T-cell (primary cell): ENCODE data around the gene CPT2. TPM values are rescaled to one million over a fixed set of nuclear protein-coding genes. Genes with fewer than 3 reads are reported as not detected.
"Not testable (repeated sequence)": the region's sequence is repeated elsewhere in the genome, so short reads cannot be mapped to it uniquely, and the experiment has no call there.

ENCODE experiments used
- ATAC-seq, 4 experiments: fragments of 200-7000 bp in 3 of 4; fragments of 150-1000 bp in 1 of 4; cut with Tn5 transposase; replicated peaks in 1 of 4; 1 replicate in 3 of 4; 2 replicates in 1 of 4; pipeline ENCODE4 v1.10.0; 2021; ENCODE audit warnings: moderate library complexity in 3 of 4, mild to moderate bottlenecking in 2 of 4, moderate number of reproducible peaks in 1 of 4
- CTCF ChIA-PET, 2 donors: fragments of 300-600 bp; sonication (Branson Sonifier 250); formaldehyde crosslinking; loops; one replicate each; lab custom pipeline; 2022; ENCODE audit warnings: antibody characterized with exemption in 2 of 2; lab: Charles Lee
- POLR2A ChIA-PET, 2 donors: fragments of 300-600 bp; sonication (Branson Sonifier 250); formaldehyde crosslinking; loops; one replicate each; lab custom pipeline; 2022; ENCODE audit warnings: antibody characterized with exemption in 2 of 2; lab: Charles Lee
- DNase-seq, 35 experiments: peaks; one replicate each; pipeline versions ENCODE4 v3.0.0 to v3.0.0-alpha.2; 2013 to 2023
- H3K27ac ChIP-seq: one replicate; pipeline ENCODE4 v1.5.1; 2013; ENCODE audit warnings: low read length
- H3K27me3 ChIP-seq, 2 experiments: replicated peaks in 1 of 2; 1 replicate in 1 of 2; 2 replicates in 1 of 2; pipeline versions ENCODE4 v1.6.1 to v1.7.0; 2013; ENCODE audit warnings: low read length in 1 of 2, mixed read lengths in 1 of 2; ENCODE audit not compliant: control insufficient read depth in 2 of 2, insufficient read depth in 2 of 2; ENCODE audit errors: extremely low read depth in 1 of 2
- H3K36me3 ChIP-seq, 2 donors: 1 replicate in 1 of 2; 2 replicates in 1 of 2; pipeline versions ENCODE4 v1.6.1 to v1.7.0; 2013; ENCODE audit warnings: low read length in 1 of 2; ENCODE audit not compliant: control insufficient read depth in 2 of 2, insufficient read depth in 1 of 2; ENCODE audit errors: extremely low read depth in 1 of 2
- H3K4me1 ChIP-seq, 2 experiments: 1 replicate in 1 of 2; 2 replicates in 1 of 2; pipeline versions ENCODE4 v1.6.1 to v1.7.0; 2013; ENCODE audit warnings: low read length in 2 of 2, mixed read lengths in 1 of 2; ENCODE audit not compliant: insufficient read depth in 2 of 2, control insufficient read depth in 1 of 2; ENCODE audit errors: extremely low read depth in 1 of 2
- H3K4me3 ChIP-seq, 2 donors: 1 replicate in 1 of 2; 2 replicates in 1 of 2; pipeline versions ENCODE4 v1.5.1 to v1.7.0; 2013; ENCODE audit warnings: mild to moderate bottlenecking in 2 of 2, low read length in 1 of 2, moderate library complexity in 1 of 2; ENCODE audit not compliant: control insufficient read depth in 1 of 2; ENCODE audit errors: extremely low read depth in 1 of 2
- H3K9me3 ChIP-seq: 2 replicates; pipeline ENCODE4 v1.7.0; 2013
- H3K27ac Mint-ChIP-seq, 2 donors: one replicate each; pipeline ENCODE4 v1.8.0; 2020 to 2021; ENCODE audit warnings: mild to moderate bottlenecking in 2 of 2, mixed read lengths in 2 of 2
- H3K27me3 Mint-ChIP-seq, 2 donors: one replicate each; pipeline ENCODE4 v1.8.0; 2021 to 2022; ENCODE audit warnings: mixed read lengths in 2 of 2
- H3K36me3 Mint-ChIP-seq: one replicate; pipeline ENCODE4 v1.8.0; 2021; ENCODE audit warnings: mixed read lengths
- H3K4me1 Mint-ChIP-seq, 3 donors: one replicate each; pipeline ENCODE4 v1.8.0; 2020 to 2022; ENCODE audit warnings: mixed read lengths in 3 of 3, mild to moderate bottlenecking in 1 of 3
- H3K4me3 Mint-ChIP-seq, 3 donors: one replicate each; pipeline ENCODE4 v1.8.0; 2020 to 2022; ENCODE audit warnings: mild to moderate bottlenecking in 3 of 3, mixed read lengths in 3 of 3, moderate library complexity in 3 of 3
- H3K9me3 Mint-ChIP-seq, 3 donors: one replicate each; pipeline ENCODE4 v1.8.0; 2020 to 2022; ENCODE audit warnings: mixed read lengths in 3 of 3
- WGBS: methylation state at CpG from one replicate; pipeline ENCODE4 v1.1.5; 2013; ENCODE audit warnings: missing lambda C conversion rate; ENCODE audit not compliant: insufficient coverage; 5-methylcytosine and 5-hydroxymethylcytosine counted together
- total RNA-seq, 35 experiments: library from RNA in 6 of 35; stranded (reverse) in 6 of 35; fragments of 120-200 nt in 1 of 35; gene quantifications; one replicate each; pipeline versions ENCODE4 v1.2.1 to v1.2.4 and lab custom pipeline; 2013 to 2026

The CPT2 gene
- total RNA-seq, 5 donors from 2014 or later (not counting 1 experiment from before 2014, with no cell fraction given): 9.4 to 17.5 (median 15.9) TPM

GRCh38 chr1:53185955-53186297 lies 10.7 kb upstream of the CPT2 start:
- H3K27me3 Mint-ChIP-seq, H3K4me3 ChIP-seq, DNase-seq, ATAC-seq, H3K27ac Mint-ChIP-seq, H3K36me3 ChIP-seq, POLR2A ChIA-PET, H3K4me3 Mint-ChIP-seq, H3K4me1 Mint-ChIP-seq, H3K9me3 ChIP-seq, H3K9me3 Mint-ChIP-seq, H3K36me3 Mint-ChIP-seq, H3K27ac ChIP-seq: not testable (repeated sequence)
- CTCF ChIA-PET: interaction anchor here (1.3 to 1.4 kb wide), 2 partner anchors 8 to 10 kb away, joined by 3 read pairs; no protein-coding TSS in a partner anchor
- no CpG with 5 or more reads among the region's 2 CpGs for WGBS
- Histone ChIP-seq H3K27me3 (peaks cover 0 to 11% of the 10 kb centered on the region in 2 experiments), H3K4me1 (peaks cover 0 to 13% of the 10 kb centered on the region in 2 experiments)

GRCh38 chr1:53186533-53186932 lies 10.1 kb upstream of the CPT2 start:
- H3K36me3 Mint-ChIP-seq: no peaks in the 10 kb centered on the region
- Histone ChIP-seq H3K9me3 (no peaks in the 10 kb centered on the region), H3K27ac (no peak overlapping the region), H3K4me3 (no peak overlapping the region), H3K27me3 (peaks cover 0 to 7% of the 10 kb centered on the region in 2 experiments), H3K4me1 (peaks cover 0 to 10% of the 10 kb centered on the region in 2 experiments), H3K36me3 (no peaks in the 10 kb centered on the region)
- ATAC-seq (no peak), DNase-seq (no peak)
- no CpG with 5 or more reads among the region's 3 CpGs for WGBS
- POLR2A ChIA-PET: no interaction called here
- no peaks in the 10 kb centered on the region for H3K4me1 Mint-ChIP-seq
- no peaks in the 10 kb centered on the region for H3K9me3 Mint-ChIP-seq
- peaks cover 4 to 10% of the 10 kb centered on the region in 2 donors for H3K27me3 Mint-ChIP-seq
- no peak overlapping the region for H3K4me3 Mint-ChIP-seq
- CTCF ChIA-PET: interaction anchor here in 1 of 2 donors (0.6 to 1.4 kb wide), 2 partner anchors 8 to 259 kb away, joined by 3 to 4 read pairs; partner anchors contain the start of gene SCP2
- no peak overlapping the region for H3K27ac Mint-ChIP-seq

- Mint-ChIP-seq H3K27me3 (peaks cover 4 to 10% of the 10 kb centered on the region in 2 donors), H3K4me3 (no peak overlapping the region), H3K4me1 (no peaks in the 10 kb centered on the region), H3K27ac (no peak overlapping the region), H3K9me3 (no peaks in the 10 kb centered on the region), H3K36me3 (no peaks in the 10 kb centered on the region)
- POLR2A ChIA-PET: no interaction called here
- DNase-seq: no peak
- H3K27ac ChIP-seq: no peak overlapping the region
- H3K36me3 ChIP-seq: no peaks in the 10 kb centered on the region
- peaks cover 0 to 3% of the 10 kb centered on the region in 2 experiments for H3K27me3 ChIP-seq
- H3K4me1 ChIP-seq: peaks cover 0 to under 1% of the 10 kb centered on the region in 2 experiments
- H3K4me3 ChIP-seq: no peak overlapping the region
- 100% methylated on average over 1 of the region's 1 CpG for WGBS
- H3K9me3 ChIP-seq: no peaks in the 10 kb centered on the region
- CTCF ChIA-PET: no interaction called here
- ATAC-seq: no peak
Observed at GRCh38 chr1:53187401-53187800, 9.2 kb upstream of the CPT2 start.

- WGBS: no CpG with 5 or more reads among the region's 4 CpGs
- DNase-seq (no peak), ATAC-seq (no peak)
- Mint-ChIP-seq H3K4me3 (no peak overlapping the region), H3K9me3 (no peaks in the 10 kb centered on the region), H3K36me3 (no peaks in the 10 kb centered on the region), H3K27ac (no peak overlapping the region), H3K4me1 (no peaks in the 10 kb centered on the region), H3K27me3 (peaks cover 4 to 10% of the 10 kb centered on the region in 2 donors)
- ChIA-PET POLR2A (no interaction called here), CTCF (no interaction called here)
- H3K27ac ChIP-seq: no peak overlapping the region
- H3K27me3 ChIP-seq: peaks cover 0 to 3% of the 10 kb centered on the region in 2 experiments
- H3K4me1 ChIP-seq: no peaks in the 10 kb centered on the region
- no peak overlapping the region for H3K4me3 ChIP-seq
- no peaks in the 10 kb centered on the region for H3K36me3 ChIP-seq
- no peaks in the 10 kb centered on the region for H3K9me3 ChIP-seq
Observed at GRCh38 chr1:53188099-53188498, 8.5 kb upstream of the CPT2 start.

DNA sequence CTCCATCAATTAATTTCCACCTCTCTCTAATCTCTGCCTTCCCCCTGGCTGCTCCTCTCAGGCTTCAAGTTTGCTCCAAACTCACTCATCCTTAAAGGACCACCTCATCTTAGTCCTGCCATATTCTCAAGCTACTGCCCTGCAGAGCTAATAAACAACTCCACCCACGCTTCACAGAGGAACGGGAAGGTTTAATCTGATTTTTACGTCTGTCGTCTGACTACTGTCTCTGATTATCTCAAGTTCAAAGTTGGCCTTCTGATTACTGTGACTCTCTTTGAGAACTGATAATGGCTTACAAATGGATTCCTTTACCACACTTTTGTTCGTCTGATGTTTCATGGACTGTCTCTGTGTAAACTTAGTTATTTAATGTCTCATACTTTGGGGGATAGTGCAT lies 7.6 kb upstream of the CPT2 start:
- no peak for DNase-seq

DNA sequence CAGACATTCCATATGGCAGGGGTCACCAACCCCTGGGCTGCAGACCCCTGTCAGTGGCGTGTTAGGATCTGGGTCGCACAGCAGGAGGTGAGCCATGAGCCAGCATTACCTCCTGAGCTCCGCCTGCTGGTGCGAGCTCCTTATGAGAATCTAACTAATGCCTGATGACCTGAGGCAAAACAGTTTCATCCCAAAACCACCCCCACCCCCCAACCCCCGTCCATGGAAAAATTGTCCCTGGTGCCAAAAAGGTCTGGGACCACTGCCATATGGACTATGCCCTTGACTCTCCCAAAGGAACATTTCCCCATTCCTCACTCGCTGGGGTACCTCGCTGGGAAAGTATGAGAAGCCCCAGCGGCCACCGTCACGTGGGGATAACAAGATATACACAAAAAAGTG lies 6.4 kb upstream of the CPT2 start:
- ChIA-PET POLR2A (no interaction called here), CTCF (interaction anchor here (0.8 to 1.1 kb wide), 3 partner anchors 9 to 14 kb away, joined by 3 read pairs; no protein-coding TSS in a partner anchor)
- Histone ChIP-seq H3K4me3 (no peak overlapping the region), H3K27me3 (no peaks in the 10 kb centered on the region), H3K36me3 (no peaks in the 10 kb centered on the region), H3K27ac (no peak overlapping the region), H3K9me3 (no peaks in the 10 kb centered on the region), H3K4me1 (no peaks in the 10 kb centered on the region)
- no peak overlapping the region for H3K27ac Mint-ChIP-seq
- no peak overlapping the region for H3K4me3 Mint-ChIP-seq
- ATAC-seq (no peak), DNase-seq (no peak)
- H3K4me1 Mint-ChIP-seq: no peaks in the 10 kb centered on the region
- H3K36me3 Mint-ChIP-seq: no peaks in the 10 kb centered on the region
- H3K27me3 Mint-ChIP-seq: peaks cover 4 to 10% of the 10 kb centered on the region in 2 donors
- 98% methylated on average over 9 of the region's 10 CpGs for WGBS
- no peaks in the 10 kb centered on the region for H3K9me3 Mint-ChIP-seq

More for the DNA sequence above, 7.6 kb upstream of the CPT2 start:
- H3K27me3 ChIP-seq: peaks cover 0 to 3% of the 10 kb centered on the region in 2 experiments
- Mint-ChIP-seq H3K4me1 (no peaks in the 10 kb centered on the region), H3K27ac (no peak overlapping the region), H3K4me3 (no peak overlapping the region), H3K36me3 (no peaks in the 10 kb centered on the region), H3K27me3 (peaks cover 4 to 10% of the 10 kb centered on the region in 2 donors), H3K9me3 (no peaks in the 10 kb centered on the region)
- H3K27ac ChIP-seq: no peak overlapping the region
- WGBS: 95% methylated on average over 3 of the region's 5 CpGs
- no peaks in the 10 kb centered on the region for H3K4me1 ChIP-seq
- no peaks in the 10 kb centered on the region for H3K36me3 ChIP-seq
- CTCF ChIA-PET: no interaction called here
- H3K4me3 ChIP-seq: no peak overlapping the region
- POLR2A ChIA-PET: no interaction called here
- ATAC-seq: no peak
- no peaks in the 10 kb centered on the region for H3K9me3 ChIP-seq
